Measurements from ENCODE around the gene NOSTRIN. TPM values are rescaled to one million over a fixed set of nuclear protein-coding genes. Genes with fewer than 3 reads are reported as not detected.
"Not testable (repeated sequence)": the region's sequence is repeated elsewhere in the genome, so short reads cannot be mapped to it uniquely, and the experiment has no call there.

The NOSTRIN gene
- total RNA-seq, 2 donors from 2014 or later: 5.3 to 18.3 TPM

- ATAC-seq (ENCODE audit: insufficient number of reproducible peaks, low FRiP score, low read depth): no peak
- H3K27ac ChIP-seq: no peak overlapping the region
- no peaks in the 10 kb centered on the region for H3K4me1 ChIP-seq (ENCODE audit: control insufficient read depth in 1 of 2, low read depth in 2 of 2)
- H3K27me3 ChIP-seq (replicated peaks; ENCODE audit: insufficient read depth): no peaks in the 10 kb centered on the region
- H3K4me3 ChIP-seq: no peak overlapping the region
- H3K9me3 ChIP-seq: no peaks in the 10 kb centered on the region
- no peaks in the 10 kb centered on the region for H3K36me3 ChIP-seq
- no peak for DNase-seq (ENCODE audit: low spot score)
- no peak for TF ChIP-seq CTCF (IDR thresholded peaks at IDR 0.05)
Measured at GRCh38 chr2:168784993-168785392, 17.4 kb upstream of the NOSTRIN start.

- DNase-seq (ENCODE audit: low spot score): no peak
- no peak for ATAC-seq (ENCODE audit: insufficient number of reproducible peaks, low FRiP score, low read depth)
- no peaks in the 10 kb centered on the region for H3K36me3 ChIP-seq
- TF ChIP-seq CTCF (IDR thresholded peaks at IDR 0.05): no peak
- no peak overlapping the region for H3K27ac ChIP-seq
- no peaks in the 10 kb centered on the region for H3K27me3 ChIP-seq (replicated peaks; ENCODE audit: insufficient read depth)
- no peak overlapping the region for H3K4me3 ChIP-seq
- no peaks in the 10 kb centered on the region for H3K9me3 ChIP-seq
- H3K4me1 ChIP-seq (ENCODE audit: control insufficient read depth in 1 of 2, low read depth in 2 of 2): no peaks in the 10 kb centered on the region
Measured at GRCh38 chr2:168787098-168787781, 15.2 kb upstream of the NOSTRIN start.

- DNase-seq (ENCODE audit: low spot score): no peak
- Histone ChIP-seq H3K27me3 (replicated peaks; ENCODE audit: insufficient read depth) (no peaks in the 10 kb centered on the region), H3K4me1 (ENCODE audit: control insufficient read depth in 1 of 2, low read depth in 2 of 2) (no peaks in the 10 kb centered on the region), H3K36me3 (no peaks in the 10 kb centered on the region), H3K27ac (no peak overlapping the region), H3K9me3 (no peaks in the 10 kb centered on the region), H3K4me3 (no peak overlapping the region)
- TF ChIP-seq CTCF (IDR thresholded peaks at IDR 0.05): no peak
- ATAC-seq (ENCODE audit: insufficient number of reproducible peaks, low FRiP score, low read depth): no peak
Measured at GRCh38 chr2:168787782-168788376, 14.6 kb upstream of the NOSTRIN start.

- no peak for TF ChIP-seq CTCF (IDR thresholded peaks at IDR 0.05)
- Histone ChIP-seq H3K27me3 (replicated peaks; ENCODE audit: insufficient read depth) (no peaks in the 10 kb centered on the region), H3K36me3 (no peaks in the 10 kb centered on the region), H3K27ac (no peak overlapping the region), H3K9me3 (no peaks in the 10 kb centered on the region), H3K4me3 (no peak overlapping the region), H3K4me1 (ENCODE audit: control insufficient read depth in 1 of 2, low read depth in 2 of 2) (no peaks in the 10 kb centered on the region)
- no peak for DNase-seq (ENCODE audit: low spot score)
- no peak for ATAC-seq (ENCODE audit: insufficient number of reproducible peaks, low FRiP score, low read depth)
Measured at GRCh38 chr2:168789776-168790175, 12.7 kb upstream of the NOSTRIN start.

GRCh38 chr2:168790226-168790902 is 12.1 kb upstream of the NOSTRIN start:
- no peaks in the 10 kb centered on the region for H3K4me1 ChIP-seq (ENCODE audit: control insufficient read depth in 1 of 2, low read depth in 2 of 2)
- H3K36me3 ChIP-seq: no peaks in the 10 kb centered on the region
- no peak overlapping the region for H3K27ac ChIP-seq
- no peaks in the 10 kb centered on the region for H3K9me3 ChIP-seq
- TF ChIP-seq CTCF (IDR thresholded peaks at IDR 0.05): no peak
- H3K4me3 ChIP-seq: no peak overlapping the region
- DNase-seq (ENCODE audit: low spot score): no peak
- H3K27me3 ChIP-seq (replicated peaks; ENCODE audit: insufficient read depth): no peaks in the 10 kb centered on the region
- no peak for ATAC-seq (ENCODE audit: insufficient number of reproducible peaks, low FRiP score, low read depth)

GRCh38 chr2:168791140-168791539 is 11.3 kb upstream of the NOSTRIN start:
- DNase-seq (ENCODE audit: low spot score); H3K9me3 ChIP-seq; H3K4me3 ChIP-seq; H3K36me3 ChIP-seq; ATAC-seq (ENCODE audit: insufficient number of reproducible peaks, low FRiP score, low read depth); H3K27ac ChIP-seq; H3K4me1 ChIP-seq (ENCODE audit: control insufficient read depth in 1 of 2, low read depth in 2 of 2); H3K27me3 ChIP-seq (replicated peaks; ENCODE audit: insufficient read depth): not testable (repeated sequence)

Measured in thoracic aorta (tissue), 2 donors.